Endodermal cell (in vitro differentiated cells): ENCODE measurements around the gene RPS6KA2. TPM values are rescaled to one million over a fixed set of nuclear protein-coding genes. Genes with fewer than 3 reads are reported as not detected.

Experiments used
- DNase-seq: peaks from one replicate; pipeline ENCODE4 v3.0.0-alpha.2; 2017
- H3K27ac ChIP-seq: 2 replicates; pipeline ENCODE4 v1.5.1; 2013; ENCODE audit warnings: mild to moderate bottlenecking, low read depth, low read length, moderate library complexity
- H3K27me3 ChIP-seq: 2 replicates; pipeline ENCODE4 v1.6.1; 2013; ENCODE audit warnings: mild to moderate bottlenecking, low read length, moderate library complexity; ENCODE audit not compliant: insufficient read depth, control insufficient read depth, poor library complexity, severe bottlenecking
- H3K36me3 ChIP-seq: 2 replicates; pipeline ENCODE4 v1.7.0; 2013; ENCODE audit warnings: mild to moderate bottlenecking, low read length, moderate library complexity; ENCODE audit not compliant: control insufficient read depth, insufficient read depth
- H3K4me1 ChIP-seq: one replicate; pipeline ENCODE4 v1.7.0; 2013; ENCODE audit warnings: low read length; ENCODE audit not compliant: control insufficient read depth, insufficient read depth
- H3K4me3 ChIP-seq: 2 replicates; pipeline ENCODE4 v1.5.1; 2013; ENCODE audit warnings: mild to moderate bottlenecking, low read length, moderate library complexity
- H3K9ac ChIP-seq: 2 replicates; pipeline ENCODE4 v1.6.1; 2013; ENCODE audit warnings: mild to moderate bottlenecking, low read length, moderate library complexity; ENCODE audit not compliant: poor library complexity, severe bottlenecking; ENCODE audit errors: extremely low read depth
- H3K9me3 ChIP-seq: 2 replicates; pipeline ENCODE4 v1.6.1; 2013; ENCODE audit warnings: mild to moderate bottlenecking, low read length, moderate library complexity; ENCODE audit not compliant: control insufficient read depth
- H3K27ac Mint-ChIP-seq: 2 replicates; pipeline ENCODE4 v1.8.0; 2020; ENCODE audit warnings: mixed read lengths
- H3K27me3 Mint-ChIP-seq: 2 replicates; pipeline ENCODE4 v1.8.0; 2021; ENCODE audit warnings: mild to moderate bottlenecking, mixed read lengths; ENCODE audit not compliant: insufficient read depth
- H3K36me3 Mint-ChIP-seq: 2 replicates; pipeline ENCODE4 v1.8.0; 2020; ENCODE audit warnings: low read depth, mixed read lengths
- H3K4me1 Mint-ChIP-seq: 2 replicates; pipeline ENCODE4 v1.8.0; 2020; ENCODE audit warnings: mixed read lengths
- H3K4me3 Mint-ChIP-seq: 2 replicates; pipeline ENCODE4 v1.8.0; 2020; ENCODE audit warnings: mild to moderate bottlenecking, moderate library complexity, mixed read lengths
- H3K9me3 Mint-ChIP-seq: 2 replicates; pipeline ENCODE4 v1.8.0; 2020; ENCODE audit warnings: mild to moderate bottlenecking, mixed read lengths
- CTCF ChIP-seq: fragments of 200-600 bp; sonication (generic); conservative IDR thresholded peaks from 2 replicates; pipeline ENCODE4 v1.5.0; 2021; ENCODE audit warnings: antibody characterized with exemption, mild to moderate bottlenecking
- WGBS, 2 experiments: methylation state at CpG; one replicate each; pipeline versions ENCODE4 v1.1.5 to v1.1.7; 2013; ENCODE audit warnings: missing lambda C conversion rate in 2 of 2, mixed read lengths in 1 of 2; ENCODE audit not compliant: insufficient coverage in 1 of 2, insufficient read length in 1 of 2; 5-methylcytosine and 5-hydroxymethylcytosine counted together
- total RNA-seq, 2 donors: library from RNA; stranded (reverse); fragmentation: NEBNext Ultra II Directional in 1 of 2; extraction: Animal tissue kit (Norgen Biotek cat#: 25700) in 1 of 2; gene quantifications; 2 replicates in 1 of 2; 3 replicates in 1 of 2; pipeline ENCODE4 v1.2.1, GENCODE V29; 2021

Gene RPS6KA2
- total RNA-seq, 2 donors from 2014 or later: 17.9 to 23.9 TPM

GRCh38 chr6:166561771-166562359, 65.2 kb downstream of the RPS6KA2 start:
- H3K27me3 Mint-ChIP-seq: no peaks in the 10 kb centered on the region
- no peak overlapping the region for H3K4me3 Mint-ChIP-seq
- Histone ChIP-seq H3K9me3 (no peaks in the 10 kb centered on the region), H3K27me3 (no peaks in the 10 kb centered on the region), H3K4me1 (no peaks in the 10 kb centered on the region), H3K36me3 (no peaks in the 10 kb centered on the region), H3K4me3 (no peak overlapping the region), H3K9ac (no peak overlapping the region), H3K27ac (no peak overlapping the region)
- DNase-seq: peak; percentile 2
- TF ChIP-seq CTCF: no peak
- 87 to 92% methylated on average over 7 to 10 of the region's 10 CpGs for WGBS, 2 experiments
- peaks cover 5% of the 10 kb centered on the region for H3K36me3 Mint-ChIP-seq
- H3K9me3 Mint-ChIP-seq: no peaks in the 10 kb centered on the region
- no peak overlapping the region for H3K27ac Mint-ChIP-seq
- peaks cover 4% of the 10 kb centered on the region for H3K4me1 Mint-ChIP-seq

- no peaks in the 10 kb centered on the region for H3K9me3 Mint-ChIP-seq
- H3K27ac ChIP-seq: peak overlapping the region; percentile 50
- no peaks in the 10 kb centered on the region for H3K9me3 ChIP-seq
- no peak for TF ChIP-seq CTCF
- H3K4me3 Mint-ChIP-seq: no peak overlapping the region
- no peak overlapping the region for H3K27ac Mint-ChIP-seq
- no peaks in the 10 kb centered on the region for H3K27me3 Mint-ChIP-seq
- 96 to 100% methylated on average over 1 to 3 of the region's 3 CpGs for WGBS, 2 experiments
- H3K4me1 ChIP-seq: no peaks in the 10 kb centered on the region
- peaks cover 6% of the 10 kb centered on the region for H3K4me1 Mint-ChIP-seq
- H3K4me3 ChIP-seq: no peak overlapping the region
- H3K27me3 ChIP-seq: no peaks in the 10 kb centered on the region
- H3K36me3 Mint-ChIP-seq: peaks cover 5% of the 10 kb centered on the region
- no peak overlapping the region for H3K9ac ChIP-seq
- no peaks in the 10 kb centered on the region for H3K36me3 ChIP-seq
- no peak for DNase-seq
Measured at GRCh38 chr6:166560222-166560621, 66.8 kb downstream of the RPS6KA2 start.

GRCh38 chr6:166559662-166560061, 67.4 kb downstream of the RPS6KA2 start:
- H3K9me3 ChIP-seq: no peaks in the 10 kb centered on the region
- no peaks in the 10 kb centered on the region for H3K27me3 Mint-ChIP-seq
- no peak overlapping the region for H3K27ac ChIP-seq
- H3K4me3 ChIP-seq: no peak overlapping the region
- no peak for DNase-seq
- no peak overlapping the region for H3K4me3 Mint-ChIP-seq
- no peak overlapping the region for H3K9ac ChIP-seq
- WGBS, 2 experiments: 100% methylated on average over 1 of the region's 1 CpG; no CpG with 5 or more reads in 1 of the 2 experiments
- H3K36me3 Mint-ChIP-seq: peaks cover 5% of the 10 kb centered on the region
- peaks cover 8% of the 10 kb centered on the region for H3K4me1 Mint-ChIP-seq
- no peaks in the 10 kb centered on the region for H3K9me3 Mint-ChIP-seq
- H3K27ac Mint-ChIP-seq: no peak overlapping the region
- H3K4me1 ChIP-seq: no peaks in the 10 kb centered on the region
- H3K36me3 ChIP-seq: no peaks in the 10 kb centered on the region
- TF ChIP-seq CTCF: no peak
- no peaks in the 10 kb centered on the region for H3K27me3 ChIP-seq
